NCI-H446 (cell line): ENCODE measurements around the gene PTPRA.
A peak's percentile ranks its signal among the peaks of the same experiment; 100 is the strongest.

Experiments used
- DNase-seq, 2 experiments: peaks; one replicate each; lab custom pipeline; 2025; lab: John Stamatoyannopoulos, UW

The PTPRA gene

GRCh38 chr20:2922957-2923356 lies 49.7 kb downstream of the PTPRA start:
- DNase-seq: no peak

DNA sequence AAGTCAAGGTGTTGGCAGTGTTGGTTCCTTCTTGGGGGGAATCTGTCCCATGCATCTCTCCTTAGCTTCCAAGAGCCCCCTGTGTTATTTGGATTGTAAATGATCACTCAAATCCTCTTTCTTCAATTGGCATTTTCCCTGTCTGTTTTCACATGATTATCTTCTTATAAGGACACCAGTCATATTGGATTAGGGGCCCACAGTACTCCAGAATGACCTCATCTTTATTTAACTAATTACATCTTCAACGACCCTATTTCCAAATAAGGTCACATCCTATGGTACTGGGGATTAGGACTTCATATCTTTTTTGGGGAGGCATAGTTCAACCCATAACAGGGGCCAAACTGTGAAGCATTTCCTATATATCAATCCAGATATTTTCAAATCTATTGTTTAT lies 57.3 kb downstream of the PTPRA start:
- DNase-seq: no peak

DNA sequence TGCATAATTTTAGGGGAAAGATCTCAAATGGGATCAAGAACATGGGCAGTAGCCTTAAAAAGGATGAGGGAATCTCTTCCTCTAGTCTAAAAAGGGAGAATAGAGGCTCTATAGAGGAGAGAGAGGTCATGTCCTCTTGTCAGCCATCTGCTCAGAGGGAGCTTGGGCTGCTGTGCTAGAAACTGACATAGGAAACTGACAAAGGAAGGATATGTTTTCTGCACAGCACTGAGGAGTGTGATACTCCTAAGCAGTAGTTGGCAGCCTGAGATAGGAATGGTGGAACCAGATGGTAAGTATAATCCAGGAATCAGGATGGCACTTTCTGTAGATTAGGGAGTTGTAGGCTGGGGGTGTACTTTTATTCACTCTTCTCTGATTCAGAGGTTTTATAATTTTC lies 59.2 kb downstream of the PTPRA start:
- DNase-seq: peak in 1 of 2 experiments; percentile 32

DNA sequence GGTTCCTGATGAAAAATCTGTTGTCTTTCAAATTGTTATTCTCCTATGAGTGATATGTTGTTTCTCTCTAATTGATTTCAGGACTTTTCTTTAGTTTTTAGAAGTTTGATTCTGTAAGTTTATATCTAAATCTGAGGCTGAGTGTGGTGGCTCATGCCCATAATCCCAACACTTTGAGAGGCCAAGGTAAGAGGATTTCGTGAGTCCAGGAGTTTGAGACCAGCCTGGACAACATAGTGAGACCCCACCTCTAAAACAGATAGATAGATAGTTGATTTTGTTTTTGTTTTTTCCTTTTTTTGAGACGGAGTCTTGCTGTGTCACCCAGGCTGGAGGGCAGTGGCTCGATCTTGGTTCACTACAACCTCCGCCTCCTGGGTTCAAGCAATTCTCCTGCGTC lies 64.6 kb downstream of the PTPRA start:
- no peak for DNase-seq

DNA sequence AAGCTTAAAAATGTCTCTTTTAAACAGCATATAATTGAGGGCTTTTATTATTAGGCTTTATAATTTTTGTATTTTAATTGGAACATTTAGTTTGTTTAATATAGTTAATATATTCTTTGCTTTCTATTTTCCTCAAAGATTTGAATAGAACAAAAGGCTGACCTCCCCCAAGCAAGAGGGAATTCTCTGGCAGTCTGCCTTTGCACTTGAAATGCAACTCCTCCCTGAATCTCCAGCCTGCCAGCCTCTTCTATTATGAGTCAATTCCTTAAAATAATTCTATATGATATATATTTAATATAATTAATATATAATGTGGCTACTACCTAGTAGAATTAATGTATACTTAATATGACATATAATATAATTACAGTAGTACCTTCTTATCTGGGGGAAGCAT lies 69.2 kb downstream of the PTPRA start:
- DNase-seq: peak in 1 of 2 experiments; percentile 41

- no peak for DNase-seq
These were observed 74.0 kb downstream of the PTPRA start for GRCh38 chr20:2946988-2947961.

- DNase-seq: no peak
These were observed 75.7 kb downstream of the PTPRA start for GRCh38 chr20:2948968-2949367.

DNA sequence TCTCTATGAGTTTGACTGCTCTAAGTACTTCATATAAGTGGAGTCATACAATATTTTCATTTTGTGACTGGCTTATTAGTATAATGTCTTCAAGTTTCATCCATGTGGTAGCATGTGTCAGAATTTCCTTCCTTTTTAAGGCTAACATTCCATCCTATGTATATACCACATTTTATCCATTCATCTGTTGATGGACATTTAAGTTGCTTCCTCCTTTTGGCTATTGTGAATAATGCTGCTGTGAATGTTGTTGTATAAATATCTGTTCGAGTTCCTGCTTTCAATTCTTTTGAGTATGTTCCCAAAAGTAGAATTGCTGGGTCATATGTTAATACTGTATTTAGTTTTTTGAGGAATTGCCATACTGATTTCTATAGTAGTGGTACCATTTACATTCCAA lies 79.5 kb downstream of the PTPRA start:
- DNase-seq: no peak

DNA sequence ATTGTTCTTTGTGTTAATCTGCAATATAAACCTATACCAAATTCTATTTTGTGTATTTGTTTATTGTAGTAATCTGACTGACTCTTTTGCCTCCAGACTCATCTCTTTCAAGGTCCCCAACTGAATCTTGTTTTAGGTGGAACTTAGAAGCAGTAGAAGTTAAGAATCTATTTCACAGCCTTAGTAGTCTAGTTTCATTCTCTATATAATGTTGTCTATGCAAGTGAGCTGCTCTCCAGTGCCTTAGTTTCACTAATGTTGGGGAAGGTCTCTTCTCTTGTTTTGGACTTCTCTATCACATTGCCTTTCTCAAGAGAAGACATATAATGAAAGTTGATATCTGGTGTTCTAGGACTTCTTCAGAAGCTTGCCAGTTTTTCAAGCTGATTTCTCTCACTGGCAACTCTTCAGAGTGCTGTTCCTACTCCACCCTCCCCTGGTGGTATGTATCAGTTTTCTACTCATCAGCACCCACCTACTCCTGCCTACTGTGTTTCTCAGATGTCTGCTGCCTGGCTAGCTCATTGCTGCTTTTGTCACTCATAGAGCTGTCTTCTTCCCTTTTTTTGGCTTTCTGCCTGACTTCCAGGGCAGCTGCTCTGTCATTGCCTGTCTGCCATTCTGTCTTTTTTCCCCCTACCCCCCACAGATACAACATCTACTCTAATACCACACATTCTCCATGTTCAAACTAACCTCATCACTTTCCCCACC lies 82.1 kb downstream of the PTPRA start:
- peak in 1 of 2 experiments; percentile 64 for DNase-seq

GRCh38 chr20:2956480-2956879 lies 83.2 kb downstream of the PTPRA start:
- no peak for DNase-seq

DNA sequence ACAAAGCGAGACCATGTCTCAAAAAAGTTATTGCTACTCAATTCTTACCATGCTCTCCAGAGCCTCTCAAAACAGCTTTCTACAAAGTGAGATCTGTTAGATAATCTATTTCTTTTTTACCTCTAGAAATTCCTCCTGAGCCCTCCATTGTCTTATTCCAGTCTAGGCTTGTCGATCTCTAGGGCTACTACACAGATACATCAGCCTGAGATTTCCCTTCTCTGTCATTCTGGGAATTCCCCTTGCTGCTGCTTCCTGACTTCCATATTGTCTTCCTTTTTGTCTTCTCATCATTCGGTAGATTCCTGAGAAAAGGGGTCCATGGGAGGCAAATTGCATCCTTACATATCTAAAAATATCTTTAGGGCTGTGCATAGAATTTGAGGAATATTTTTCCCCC lies 94.6 kb downstream of the PTPRA start:
- DNase-seq: no peak

GRCh38 chr20:2972126-2972525 lies 98.8 kb downstream of the PTPRA start:
- no peak for DNase-seq

DNA sequence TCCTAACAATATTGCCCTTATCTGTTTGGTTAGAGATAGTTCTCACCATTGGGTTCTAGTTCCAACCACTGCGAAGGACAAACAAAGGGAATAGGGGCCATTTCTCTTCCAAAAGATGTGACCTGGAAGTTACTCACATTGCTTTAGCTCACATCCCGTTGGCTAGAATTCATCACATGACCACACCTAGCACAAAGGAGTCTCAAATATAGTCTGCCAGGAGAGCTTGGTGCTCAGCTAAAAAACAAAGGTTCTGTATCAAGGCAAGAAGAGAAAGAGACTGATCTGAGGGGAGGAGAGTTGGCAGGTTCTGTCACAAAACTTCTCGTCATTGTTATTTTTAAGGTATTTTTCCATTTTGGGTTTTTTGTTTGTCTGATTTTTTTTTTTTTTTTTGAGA lies 100.3 kb downstream of the PTPRA start:
- DNase-seq: no peak

DNA sequence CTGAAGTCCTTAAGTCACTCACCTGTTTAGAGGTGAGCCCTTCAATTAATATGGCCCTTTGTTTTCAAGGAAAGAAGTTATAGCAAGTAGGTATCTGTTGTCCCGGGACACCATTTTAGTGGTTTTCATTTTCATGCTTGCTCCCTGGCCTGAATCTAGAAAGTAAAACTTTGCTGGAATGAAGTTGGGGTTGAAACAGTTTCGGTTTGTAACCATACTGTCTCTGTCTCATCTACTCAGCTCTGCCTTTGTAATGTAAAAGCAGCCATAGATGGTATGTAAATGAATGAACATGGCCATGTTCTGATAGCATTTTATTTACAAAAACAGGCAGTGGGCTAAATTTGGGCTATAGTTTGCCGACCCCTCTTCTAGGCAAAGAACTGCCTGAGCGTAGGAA lies 105.2 kb downstream of the PTPRA start:
- no peak for DNase-seq

GRCh38 chr20:2981646-2982045 lies 108.4 kb downstream of the PTPRA start:
- no peak for DNase-seq

- DNase-seq: no peak
These were observed 110.2 kb downstream of the PTPRA start for GRCh38 chr20:2983508-2983907.

- no peak for DNase-seq
These were observed 110.8 kb downstream of the PTPRA start for GRCh38 chr20:2984028-2984501.

DNA sequence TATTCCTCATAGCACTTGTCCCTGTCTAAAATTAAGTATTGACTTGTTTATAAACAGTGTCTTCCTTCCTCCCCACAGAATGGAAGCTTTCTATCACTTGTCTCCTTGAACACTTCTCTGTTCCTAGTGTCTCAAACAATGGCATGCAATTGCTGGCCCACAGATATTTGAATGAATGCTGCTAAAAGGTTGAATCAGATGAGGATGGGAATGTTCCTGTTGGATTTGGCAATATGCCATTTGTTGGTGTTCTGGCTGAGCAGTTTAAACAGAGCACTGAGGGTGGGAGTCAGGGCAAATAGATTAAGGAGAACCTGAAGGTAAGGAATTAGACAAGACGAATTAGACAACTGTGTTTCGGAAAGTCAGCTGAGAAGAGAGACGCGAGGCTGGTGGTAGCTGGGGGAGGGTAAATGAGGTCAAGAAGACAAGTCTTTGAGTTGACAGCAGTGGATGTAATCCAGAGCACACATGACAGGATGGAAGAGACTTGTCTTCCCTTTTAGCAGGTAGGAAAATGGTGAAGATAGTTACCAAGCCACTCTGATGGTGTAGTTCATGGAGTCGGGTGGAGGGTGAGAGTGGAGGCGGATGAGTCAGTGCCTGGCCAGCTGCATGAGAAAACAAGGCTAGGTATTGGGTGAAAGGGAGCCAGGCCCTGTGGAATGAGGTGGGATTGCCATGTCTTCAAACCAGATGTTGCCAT lies 111.8 kb downstream of the PTPRA start:
- peak in 1 of 2 experiments; percentile 6 for DNase-seq

GRCh38 chr20:2986466-2986865 lies 113.2 kb downstream of the PTPRA start:
- no peak for DNase-seq

- no peak for DNase-seq
These were observed 114.6 kb downstream of the PTPRA start for GRCh38 chr20:2987861-2988260.

DNA sequence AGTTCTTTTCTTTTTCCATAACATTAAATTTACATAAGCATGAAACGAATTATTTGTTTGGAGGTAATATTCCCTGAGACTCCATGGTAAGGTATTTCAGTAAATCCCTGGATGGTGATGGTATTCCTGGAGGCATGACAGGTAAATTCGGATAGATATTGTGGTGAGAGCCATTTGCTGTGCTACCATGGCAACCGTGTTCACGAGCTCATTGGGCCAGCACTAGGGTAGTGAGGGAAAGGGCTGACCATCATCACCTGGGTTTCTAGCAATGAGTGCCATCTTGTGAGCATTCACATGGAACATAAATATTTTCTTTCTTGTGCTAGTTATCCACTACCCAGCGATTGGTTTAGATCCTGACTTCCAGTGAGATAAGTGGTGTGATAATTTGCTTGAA lies 118.3 kb downstream of the PTPRA start:
- DNase-seq: no peak

DNA sequence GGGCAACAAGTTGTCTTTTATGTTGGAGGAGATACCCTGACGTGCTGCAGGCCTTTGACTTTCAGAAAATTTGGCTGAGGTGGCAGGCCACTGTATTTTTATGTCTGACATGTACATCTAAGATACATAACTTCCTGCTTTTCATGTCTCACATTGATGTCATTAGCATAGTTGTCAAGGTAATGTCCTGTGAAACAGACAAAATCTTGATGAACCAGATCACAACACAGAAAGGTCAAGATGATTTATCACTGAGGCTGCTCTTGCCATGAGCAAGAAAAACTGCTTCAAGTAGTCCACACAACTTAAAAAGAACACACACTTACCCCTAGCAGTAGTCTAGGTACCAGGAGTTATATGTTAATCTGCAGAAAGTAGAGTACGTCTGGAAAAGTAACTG lies 120.0 kb downstream of the PTPRA start:
- DNase-seq: no peak
